Sigmoid colon (tissue), 4 donors: ENCODE measurements around the gene SRM.

Experiments
- POLR2A ChIP-seq, 2 donors: fragments of 450-650 bp; IDR thresholded peaks; one replicate each; pipeline ENCODE4 v1.6.1; 2016; ENCODE audit warnings: antibody characterized with exemption in 2 of 2, mild to moderate bottlenecking in 2 of 2, moderate library complexity in 2 of 2
- POLR2AphosphoS5 ChIP-seq, 4 donors: sonication (generic); formaldehyde crosslinking; IDR thresholded peaks; one replicate each; pipeline ENCODE4 v1.6.1; 2017; ENCODE audit warnings: antibody characterized with exemption in 4 of 4
- TF ChIP-seq, protein P1 (sequence below), 4 experiments: fragments of 450-650 bp in 3 of 4; fragments of 200-600 bp in 1 of 4; IDR thresholded peaks; one replicate each; pipeline ENCODE4 v1.5.1; 2016 to 2019; ENCODE audit warnings: antibody characterized with exemption in 4 of 4, mild to moderate bottlenecking in 3 of 4, moderate library complexity in 2 of 4

- TF ChIP-seq POLR2AphosphoS5 (IDR thresholded peaks at IDR 0.05): no peak
- TF ChIP-seq, protein P1, sequence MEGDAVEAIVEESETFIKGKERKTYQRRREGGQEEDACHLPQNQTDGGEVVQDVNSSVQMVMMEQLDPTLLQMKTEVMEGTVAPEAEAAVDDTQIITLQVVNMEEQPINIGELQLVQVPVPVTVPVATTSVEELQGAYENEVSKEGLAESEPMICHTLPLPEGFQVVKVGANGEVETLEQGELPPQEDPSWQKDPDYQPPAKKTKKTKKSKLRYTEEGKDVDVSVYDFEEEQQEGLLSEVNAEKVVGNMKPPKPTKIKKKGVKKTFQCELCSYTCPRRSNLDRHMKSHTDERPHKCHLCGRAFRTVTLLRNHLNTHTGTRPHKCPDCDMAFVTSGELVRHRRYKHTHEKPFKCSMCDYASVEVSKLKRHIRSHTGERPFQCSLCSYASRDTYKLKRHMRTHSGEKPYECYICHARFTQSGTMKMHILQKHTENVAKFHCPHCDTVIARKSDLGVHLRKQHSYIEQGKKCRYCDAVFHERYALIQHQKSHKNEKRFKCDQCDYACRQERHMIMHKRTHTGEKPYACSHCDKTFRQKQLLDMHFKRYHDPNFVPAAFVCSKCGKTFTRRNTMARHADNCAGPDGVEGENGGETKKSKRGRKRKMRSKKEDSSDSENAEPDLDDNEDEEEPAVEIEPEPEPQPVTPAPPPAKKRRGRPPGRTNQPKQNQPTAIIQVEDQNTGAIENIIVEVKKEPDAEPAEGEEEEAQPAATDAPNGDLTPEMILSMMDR (IDR thresholded peaks at IDR 0.05): no peak
- no peak for TF ChIP-seq POLR2A (IDR thresholded peaks at IDR 0.05)
Observed at GRCh38 chr1:11080931-11081330, 21.1 kb upstream of the SRM start.
